Suprapubic skin (tissue), 3 donors: ENCODE results near the gene RUSF1.

Experiments used
- CTCF ChIP-seq, 2 donors: fragments of 200-600 bp in 1 of 2; fragments of 450-650 bp in 1 of 2; sonication (generic) in 1 of 2; IDR thresholded peaks; one replicate each; pipeline ENCODE4 v1.5.1; 2016 to 2019; ENCODE audit warnings: antibody characterized with exemption in 2 of 2, mild to moderate bottlenecking in 1 of 2, moderate library complexity in 1 of 2
- POLR2A ChIP-seq, 2 donors: fragments of 450-650 bp; IDR thresholded peaks; one replicate each; pipeline ENCODE4 v1.6.1; 2017; ENCODE audit warnings: antibody characterized with exemption in 2 of 2, mild to moderate bottlenecking in 2 of 2, moderate library complexity in 2 of 2

- TF ChIP-seq CTCF (IDR thresholded peaks at IDR 0.05) (no peak), POLR2A (IDR thresholded peaks at IDR 0.05) (no peak)
Observed at GRCh38 chr16:31456988-31457360, 51.2 kb downstream of the RUSF1 start.
